ENCODE measurements around the gene MOSMO. TPM values are rescaled to one million over a fixed set of nuclear protein-coding genes. Genes with fewer than 3 reads are reported as not detected.

Gene MOSMO
- total RNA-seq, 2 donors from 2014 or later = 19.6 to 21.0 TPM

DNA sequence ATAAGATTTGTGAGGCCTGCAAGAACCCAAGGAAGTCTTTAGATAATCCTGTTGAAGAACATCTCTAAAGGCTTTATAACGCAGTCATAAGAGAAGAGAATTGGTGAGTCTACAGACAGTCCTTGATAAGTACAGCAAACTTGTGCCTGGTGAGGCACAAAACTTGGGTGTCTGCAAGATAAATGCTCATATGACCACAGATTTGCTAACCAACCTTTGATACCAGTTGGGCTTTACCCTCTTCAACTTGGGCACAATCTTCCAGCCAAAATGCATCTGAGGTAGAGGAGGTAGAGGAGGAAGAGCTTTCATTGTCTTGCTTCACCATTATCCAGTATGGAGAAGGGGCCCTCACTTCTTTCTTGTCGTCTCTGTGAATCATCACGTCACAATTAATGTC lies 23.8 kb upstream of the MOSMO start:
- Histone ChIP-seq H3K27me3 (replicated peaks; ENCODE audit: insufficient read depth) (no peaks in the 10 kb centered on the region), H3K4me1 (replicated peaks) (no peaks in the 10 kb centered on the region), H3K27ac (no peak overlapping the region), H3K36me3 (peaks cover 11 to 20% of the 10 kb centered on the region in 2 donors), H3K4me3 (no peak overlapping the region), H3K9me3 (no peaks in the 10 kb centered on the region)
- no peak for TF ChIP-seq POLR2AphosphoS5 (IDR thresholded peaks at IDR 0.05)
- TF ChIP-seq, protein P1, sequence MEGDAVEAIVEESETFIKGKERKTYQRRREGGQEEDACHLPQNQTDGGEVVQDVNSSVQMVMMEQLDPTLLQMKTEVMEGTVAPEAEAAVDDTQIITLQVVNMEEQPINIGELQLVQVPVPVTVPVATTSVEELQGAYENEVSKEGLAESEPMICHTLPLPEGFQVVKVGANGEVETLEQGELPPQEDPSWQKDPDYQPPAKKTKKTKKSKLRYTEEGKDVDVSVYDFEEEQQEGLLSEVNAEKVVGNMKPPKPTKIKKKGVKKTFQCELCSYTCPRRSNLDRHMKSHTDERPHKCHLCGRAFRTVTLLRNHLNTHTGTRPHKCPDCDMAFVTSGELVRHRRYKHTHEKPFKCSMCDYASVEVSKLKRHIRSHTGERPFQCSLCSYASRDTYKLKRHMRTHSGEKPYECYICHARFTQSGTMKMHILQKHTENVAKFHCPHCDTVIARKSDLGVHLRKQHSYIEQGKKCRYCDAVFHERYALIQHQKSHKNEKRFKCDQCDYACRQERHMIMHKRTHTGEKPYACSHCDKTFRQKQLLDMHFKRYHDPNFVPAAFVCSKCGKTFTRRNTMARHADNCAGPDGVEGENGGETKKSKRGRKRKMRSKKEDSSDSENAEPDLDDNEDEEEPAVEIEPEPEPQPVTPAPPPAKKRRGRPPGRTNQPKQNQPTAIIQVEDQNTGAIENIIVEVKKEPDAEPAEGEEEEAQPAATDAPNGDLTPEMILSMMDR (IDR thresholded peaks at IDR 0.05) = no peak
- no peak for TF ChIP-seq POLR2A (IDR thresholded peaks at IDR 0.05)
- no peak for DNase-seq (ENCODE audit: low spot score)
- 88% methylated on average over 3 of the region's 3 CpGs for WGBS
- intact Hi-C loops (cut with DNase I) = no loop called here

DNA sequence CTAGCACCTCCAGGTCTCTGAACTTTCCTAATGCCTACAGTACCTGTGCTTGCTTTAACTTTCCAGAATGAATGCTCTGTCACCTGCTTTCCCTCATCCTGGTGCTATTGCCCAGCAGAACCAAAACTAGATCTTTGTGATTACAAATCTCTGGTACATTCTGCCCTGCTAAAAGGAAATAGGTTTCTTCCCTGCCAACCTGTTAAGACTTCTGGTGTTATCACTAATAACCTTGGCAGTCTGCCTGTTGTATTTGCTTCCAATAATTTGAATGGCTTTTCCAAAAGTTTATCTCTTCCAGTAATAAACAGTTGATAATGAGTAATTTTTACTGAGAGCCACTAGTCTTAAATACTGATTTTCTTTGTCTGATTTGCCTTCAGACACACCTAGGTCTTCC lies 22.4 kb upstream of the MOSMO start:
- intact Hi-C loops (cut with DNase I) = no loop called here
- no peak for DNase-seq (ENCODE audit: low spot score)
- no peaks in the 10 kb centered on the region for H3K4me1 ChIP-seq (replicated peaks)
- H3K9me3 ChIP-seq = no peaks in the 10 kb centered on the region
- no peaks in the 10 kb centered on the region for H3K27me3 ChIP-seq (replicated peaks; ENCODE audit: insufficient read depth)
- no peak for TF ChIP-seq POLR2AphosphoS5 (IDR thresholded peaks at IDR 0.05)
- TF ChIP-seq, protein P1 (IDR thresholded peaks at IDR 0.05) = no peak
- no peak overlapping the region for H3K4me3 ChIP-seq
- peaks cover 7 to 13% of the 10 kb centered on the region in 2 donors for H3K36me3 ChIP-seq
- H3K27ac ChIP-seq = no peak overlapping the region

DNA sequence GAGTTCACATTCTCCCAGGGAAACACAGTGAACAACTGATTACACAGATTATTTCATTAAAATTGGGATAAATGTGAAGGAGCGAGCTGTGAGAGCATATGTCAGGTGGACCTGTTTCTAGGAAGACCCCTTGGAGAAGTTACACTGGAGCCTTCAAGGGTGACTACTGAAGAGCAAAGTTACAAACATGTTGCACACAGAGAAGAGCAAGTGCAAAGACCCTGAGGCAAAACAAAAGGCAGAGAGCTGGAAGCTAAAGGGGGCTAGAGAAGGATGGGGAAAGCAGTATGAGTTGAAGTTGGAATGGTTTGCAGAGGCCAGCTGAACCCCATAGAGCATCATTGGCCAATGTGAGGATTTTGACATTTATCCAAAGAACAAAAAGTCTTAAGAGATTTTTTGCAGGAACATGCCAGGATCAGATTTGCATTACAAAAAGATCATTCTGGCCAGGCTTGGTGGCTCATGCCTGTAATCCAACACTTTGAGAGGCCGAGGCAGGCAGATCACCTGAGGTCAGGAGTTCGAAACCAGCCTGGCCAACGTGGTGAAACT lies 21.1 kb upstream of the MOSMO start:
- no peak for TF ChIP-seq POLR2AphosphoS5 (IDR thresholded peaks at IDR 0.05)
- no peak for TF ChIP-seq POLR2A (IDR thresholded peaks at IDR 0.05)
- TF ChIP-seq, protein P1 (IDR thresholded peaks at IDR 0.05) = no peak
- H3K27ac ChIP-seq = no peak overlapping the region
- H3K4me1 ChIP-seq (replicated peaks) = no peaks in the 10 kb centered on the region
- no peak overlapping the region for H3K4me3 ChIP-seq
- no peaks in the 10 kb centered on the region for H3K9me3 ChIP-seq
- 67% methylated on average over 4 of the region's 4 CpGs for WGBS
- intact Hi-C loops (cut with DNase I) = no loop called here
- H3K27me3 ChIP-seq (replicated peaks; ENCODE audit: insufficient read depth) = no peaks in the 10 kb centered on the region
- DNase-seq (ENCODE audit: low spot score) = no peak
- H3K36me3 ChIP-seq = peaks cover under 1 to 7% of the 10 kb centered on the region in 2 donors

DNA sequence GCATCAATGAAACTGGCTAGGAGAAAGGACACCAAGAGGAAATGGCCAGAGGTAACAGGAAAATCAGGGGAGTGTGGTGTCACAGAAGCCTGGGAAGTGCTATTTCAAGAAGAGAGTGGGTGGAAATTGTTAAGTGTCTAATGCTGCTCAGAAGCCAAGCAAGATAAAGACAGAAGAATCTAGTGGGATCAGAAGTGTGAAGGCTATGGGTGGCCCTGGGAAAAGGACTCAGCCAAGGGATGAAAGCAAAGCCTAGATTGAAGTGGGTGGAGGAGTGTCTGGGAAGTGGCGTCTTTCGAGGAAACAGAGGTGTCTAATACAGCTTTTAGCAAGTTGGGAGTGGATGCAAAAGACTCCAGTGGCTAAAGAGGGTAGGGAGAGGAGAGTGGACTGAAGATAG lies 20.4 kb upstream of the MOSMO start:
- Histone ChIP-seq H3K4me1 (replicated peaks) (no peaks in the 10 kb centered on the region), H3K27me3 (replicated peaks; ENCODE audit: insufficient read depth) (no peaks in the 10 kb centered on the region), H3K9me3 (no peaks in the 10 kb centered on the region), H3K27ac (no peak overlapping the region), H3K4me3 (no peak overlapping the region), H3K36me3 (peaks cover 0 to 1% of the 10 kb centered on the region in 2 donors)
- 73% methylated on average over 2 of the region's 2 CpGs for WGBS
- TF ChIP-seq, protein P1 (IDR thresholded peaks at IDR 0.05) = no peak
- TF ChIP-seq POLR2AphosphoS5 (IDR thresholded peaks at IDR 0.05) (no peak), POLR2A (IDR thresholded peaks at IDR 0.05) (no peak)
- DNase-seq (ENCODE audit: low spot score) = no peak
- intact Hi-C loops (cut with DNase I) = no loop called here

DNA sequence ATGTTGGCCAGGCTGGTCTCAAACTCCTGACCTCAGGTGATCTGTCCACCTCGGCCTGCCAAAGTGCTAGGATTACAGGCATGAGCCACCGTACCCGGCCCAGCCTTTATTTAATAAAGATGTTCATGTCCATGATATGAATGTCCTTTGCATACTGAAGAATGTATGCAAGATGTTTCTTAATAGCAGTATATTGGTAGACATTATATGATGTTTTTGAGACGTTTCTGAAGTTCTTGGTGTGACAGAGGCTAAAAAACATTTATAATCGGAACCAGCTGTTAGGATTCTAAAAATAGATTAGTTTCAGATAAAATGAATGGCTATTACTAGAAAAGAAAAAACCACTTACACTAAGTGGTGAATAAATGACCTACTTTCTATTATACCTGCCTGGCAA lies 18.8 kb upstream of the MOSMO start:
- H3K4me1 ChIP-seq (replicated peaks) = no peaks in the 10 kb centered on the region
- no peaks in the 10 kb centered on the region for H3K36me3 ChIP-seq
- intact Hi-C loops (cut with DNase I) = no loop called here
- no peak overlapping the region for H3K27ac ChIP-seq
- no peak overlapping the region for H3K4me3 ChIP-seq
- TF ChIP-seq, protein P1 (IDR thresholded peaks at IDR 0.05) = no peak
- TF ChIP-seq POLR2A (IDR thresholded peaks at IDR 0.05) (no peak), POLR2AphosphoS5 (IDR thresholded peaks at IDR 0.05) (no peak)
- H3K9me3 ChIP-seq = no peaks in the 10 kb centered on the region
- no peak for DNase-seq (ENCODE audit: low spot score)
- WGBS = 66% methylated on average over 5 of the region's 5 CpGs
- no peaks in the 10 kb centered on the region for H3K27me3 ChIP-seq (replicated peaks; ENCODE audit: insufficient read depth)

Data from prostate gland (tissue), 2 donors.